H1 (cell line): ENCODE measurements around the gene CACNB2. TPM values are rescaled to one million over a fixed set of nuclear protein-coding genes. Genes with fewer than 3 reads are reported as not detected.

ENCODE experiments used
- CTCF ChIA-PET: fragments of 300-600 bp; sonication (Branson Sonifier 250); formaldehyde crosslinking; loops from one replicate; lab custom pipeline; 2021; ENCODE audit not compliant: partially characterized antibody; lab: Charles Lee
- POLR2A ChIA-PET: fragments of 300-600 bp; sonication (Branson Sonifier 250); formaldehyde crosslinking; loops from one replicate; lab custom pipeline; 2021; ENCODE audit warnings: inconsistent platforms; ENCODE audit not compliant: partially characterized antibody; lab: Charles Lee
- DNase-seq, 2 experiments: peaks; one replicate each; pipeline versions ENCODE4 v3.0.0 to v3.0.0-alpha.2; 2010 to 2022; ENCODE audit warnings: low spot score in 2 of 2, low read depth in 1 of 2, mixed read lengths in 1 of 2
- FAIRE-seq: peaks from 2 replicates; lab custom pipeline; 2011; peaks lifted over from hg19 to GRCh38; lab: Jason Lieb, UNC
- H2AFZ ChIP-seq: 2 replicates; pipeline ENCODE4 v1.8.1; 2012; ENCODE audit warnings: low read length, inconsistent platforms
- H2AK5ac ChIP-seq: 2 replicates; pipeline ENCODE4 v1.6.1; 2013; ENCODE audit warnings: low read depth, low read length
- H2BK120ac ChIP-seq: replicated peaks from 2 replicates; pipeline ENCODE3; 2013; ENCODE audit warnings: low read depth, low read length, inconsistent platforms
- H2BK12ac ChIP-seq: 2 replicates; pipeline ENCODE4 v1.6.1; 2013; ENCODE audit warnings: low read depth, low read length
- H2BK15ac ChIP-seq: 2 replicates; pipeline ENCODE4 v1.6.1; 2013; ENCODE audit warnings: low read length
- H2BK20ac ChIP-seq: 2 replicates; pipeline ENCODE4 v1.6.1; 2013; ENCODE audit warnings: low read length
- H2BK5ac ChIP-seq: 2 replicates; pipeline ENCODE4 v1.6.1; 2013; ENCODE audit warnings: low read depth, low read length
- H3K14ac ChIP-seq: 2 replicates; pipeline ENCODE4 v1.6.1; 2013; ENCODE audit warnings: inconsistent platforms; ENCODE audit not compliant: insufficient read length
- H3K18ac ChIP-seq: 2 replicates; pipeline ENCODE4 v1.6.1; 2013; ENCODE audit warnings: low read length; ENCODE audit errors: extremely low read depth
- H3K23ac ChIP-seq: 2 replicates; pipeline ENCODE4 v1.6.1; 2013; ENCODE audit warnings: inconsistent platforms; ENCODE audit not compliant: insufficient read length
- H3K23me2 ChIP-seq: 2 replicates; pipeline ENCODE4 v1.6.1; 2013; ENCODE audit warnings: low read depth, low read length
- H3K27ac ChIP-seq: 2 replicates; pipeline ENCODE4 v1.6.1; 2011; ENCODE audit warnings: low read depth, low read length, inconsistent platforms
- H3K27me3 ChIP-seq, 4 experiments: replicated peaks in 1 of 4; 1 replicate in 1 of 4; 2 replicates in 3 of 4; pipeline versions ENCODE4 v1.6.1 to v1.8.1; 2011 to 2013; ENCODE audit warnings: low read length in 3 of 4, mild to moderate bottlenecking in 3 of 4, inconsistent platforms in 2 of 4, mixed read lengths in 2 of 4, moderate library complexity in 1 of 4; ENCODE audit not compliant: control insufficient read depth in 3 of 4, insufficient read depth in 3 of 4; ENCODE audit errors: extremely low read depth in 1 of 4
- H3K36me3 ChIP-seq, 4 experiments: 2 replicates each; pipeline versions ENCODE4 v1.6.1 to v1.8.1; 2011 to 2013; ENCODE audit warnings: mild to moderate bottlenecking in 4 of 4, low read length in 3 of 4, moderate library complexity in 2 of 4, control low read depth in 1 of 4, inconsistent platforms in 1 of 4; ENCODE audit not compliant: insufficient read depth in 4 of 4, control insufficient read depth in 2 of 4
- H3K4ac ChIP-seq: replicated peaks from 2 replicates; pipeline ENCODE3; 2013; ENCODE audit warnings: low read length, low read depth, mixed read lengths, inconsistent platforms; ENCODE audit not compliant: insufficient read length
- H3K4me1 ChIP-seq, 4 experiments: replicated peaks in 1 of 4; 1 replicate in 1 of 4; 2 replicates in 3 of 4; pipeline versions ENCODE4 v1.6.1 to v1.8.1; 2011 to 2013; ENCODE audit warnings: low read length in 3 of 4, inconsistent platforms in 2 of 4, mixed read lengths in 1 of 4; ENCODE audit not compliant: insufficient read depth in 4 of 4, control insufficient read depth in 3 of 4
- H3K4me2 ChIP-seq, 2 experiments: 2 replicates each; pipeline versions ENCODE4 v1.6.1 to v1.8.1; 2011 to 2013; ENCODE audit warnings: low read depth in 2 of 2, low read length in 2 of 2, control low read depth in 1 of 2, inconsistent platforms in 1 of 2, mild to moderate bottlenecking in 1 of 2; ENCODE audit not compliant: insufficient read depth in 1 of 2
- H3K4me3 ChIP-seq, 4 experiments: fragments of 200-600, 300-600 bp in 1 of 4; sonication (generic), shearing (Covaris generic), sonication (Bioruptor Twin) in 1 of 4; 2 replicates each; pipeline versions ENCODE4 v1.5.1 to v1.8.1; 2011 to 2016; ENCODE audit warnings: low read length in 4 of 4, low read depth in 3 of 4, control low read depth in 2 of 4, inconsistent platforms in 2 of 4, mild to moderate bottlenecking in 2 of 4, mixed read lengths in 1 of 4, moderate library complexity in 1 of 4; ENCODE audit not compliant: insufficient read depth in 2 of 4; ENCODE audit errors: extremely low read depth in 1 of 4
- H3K56ac ChIP-seq: replicated peaks from 2 replicates; pipeline ENCODE3; 2013; ENCODE audit warnings: low read depth, mild to moderate bottlenecking, mixed read lengths, low read length, inconsistent platforms; ENCODE audit not compliant: insufficient read length
- H3K79me1 ChIP-seq: 2 replicates; pipeline ENCODE4 v1.6.1; 2013; ENCODE audit warnings: low read depth, low read length, control low read depth
- H3K79me2 ChIP-seq, 2 experiments: 2 replicates each; pipeline versions ENCODE4 v1.6.1 to v1.8.1; 2012 to 2013; ENCODE audit warnings: low read length in 2 of 2, mild to moderate bottlenecking in 2 of 2, inconsistent platforms in 1 of 2; ENCODE audit not compliant: insufficient read depth in 2 of 2, control insufficient read depth in 1 of 2
- H3K9ac ChIP-seq, 4 experiments: replicated peaks in 1 of 4; 1 replicate in 1 of 4; 2 replicates in 3 of 4; pipeline versions ENCODE4 v1.6.1 to v1.8.1; 2011 to 2013; ENCODE audit warnings: low read depth in 3 of 4, low read length in 3 of 4, control low read depth in 2 of 4, mild to moderate bottlenecking in 2 of 4, moderate library complexity in 2 of 4, inconsistent platforms in 1 of 4; ENCODE audit errors: extremely low read depth in 1 of 4
- H3K9me3 ChIP-seq, 2 experiments: 2 replicates each; pipeline versions ENCODE4 v1.6.1 to v1.8.1; 2012 to 2013; ENCODE audit warnings: mild to moderate bottlenecking in 2 of 2, moderate library complexity in 2 of 2, control low read depth in 1 of 2, inconsistent platforms in 1 of 2, low read depth in 1 of 2, low read length in 1 of 2, mixed read lengths in 1 of 2; ENCODE audit not compliant: insufficient read depth in 2 of 2
- H4K20me1 ChIP-seq, 2 experiments: replicated peaks in 1 of 2; 2 replicates each; pipeline versions ENCODE3 to v1.8.1; 2011 to 2013; ENCODE audit warnings: inconsistent platforms in 2 of 2, low read length in 2 of 2, mild to moderate bottlenecking in 1 of 2; ENCODE audit not compliant: insufficient read depth in 2 of 2, control insufficient read depth in 1 of 2
- H4K5ac ChIP-seq: 2 replicates; pipeline ENCODE4 v1.6.1; 2013; ENCODE audit warnings: low read length, low read depth, mixed read lengths, inconsistent platforms; ENCODE audit not compliant: insufficient read length
- H4K8ac ChIP-seq: 2 replicates; pipeline ENCODE4 v1.8.0; 2013; ENCODE audit warnings: mild to moderate bottlenecking, moderate library complexity, low read length, inconsistent platforms; ENCODE audit not compliant: insufficient read depth; ENCODE audit errors: extremely low read depth
- H4K91ac ChIP-seq: replicated peaks from 2 replicates; pipeline ENCODE3; 2013; ENCODE audit warnings: low read length, mixed read lengths, inconsistent platforms; ENCODE audit not compliant: insufficient read length
- ASH2L ChIP-seq: fragments of 200-600, 300-600 bp; sonication (generic); IDR thresholded peaks from one replicate; pipeline ENCODE4 v1.7.1; 2017; ENCODE audit warnings: low read length
- ATF2 ChIP-seq: IDR thresholded peaks from 2 replicates; pipeline ENCODE4 v1.6.1; 2012; ENCODE audit warnings: low read length, inconsistent platforms
- BACH1 ChIP-seq: IDR thresholded peaks from 2 replicates; pipeline ENCODE4 v1.6.1; 2012; ENCODE audit warnings: low read length, improper control_type of control experiment
- CBX8 ChIP-seq: fragments of 300-800, 300-1000 bp; sonication (generic); IDR thresholded peaks from 2 replicates; pipeline ENCODE4 v1.7.1; 2016; ENCODE audit warnings: low read depth, low read length, borderline replicate concordance
- CREB1 ChIP-seq: IDR thresholded peaks from 2 replicates; pipeline ENCODE4 v1.6.1; 2012; ENCODE audit warnings: inconsistent platforms
- CTBP2 ChIP-seq: IDR thresholded peaks from 2 replicates; pipeline ENCODE4 v1.7.0; 2011; ENCODE audit warnings: borderline replicate concordance, mild to moderate bottlenecking, moderate library complexity, mixed read lengths, low read length; ENCODE audit not compliant: insufficient read depth, insufficient read length
- EGR1 ChIP-seq: IDR thresholded peaks from 2 replicates; pipeline ENCODE4 v1.6.1; 2011; ENCODE audit warnings: low read depth, low read length, borderline replicate concordance
- RBBP5 ChIP-seq: IDR thresholded peaks from 2 replicates; pipeline ENCODE4 v1.7.1; 2012; ENCODE audit warnings: low read depth, mild to moderate bottlenecking, inconsistent platforms, low read length, moderate library complexity, borderline replicate concordance
- RFX5 ChIP-seq: IDR thresholded peaks from 2 replicates; pipeline ENCODE4 v1.6.1; 2011; ENCODE audit warnings: low read depth, low read length, improper control_type of control experiment, borderline replicate concordance
- SRF ChIP-seq: IDR thresholded peaks from 2 replicates; pipeline ENCODE4 v1.6.1; 2011; ENCODE audit warnings: mild to moderate bottlenecking, low read depth, low read length, moderate library complexity
- TAF7 ChIP-seq: optimal IDR thresholded peaks from 2 replicates; pipeline ENCODE3; 2011; ENCODE audit warnings: low read depth, mild to moderate bottlenecking, inconsistent platforms, low read length, moderate library complexity, borderline replicate concordance
- TBP ChIP-seq: IDR thresholded peaks from 2 replicates; pipeline ENCODE4 v1.6.1; 2011; ENCODE audit warnings: low read depth, low read length, improper control_type of control experiment
- TCF12 ChIP-seq: IDR thresholded peaks from 2 replicates; pipeline ENCODE4 v1.6.1; 2011; ENCODE audit warnings: low read depth, mild to moderate bottlenecking, low read length
- TEAD4 ChIP-seq: IDR thresholded peaks from 2 replicates; pipeline ENCODE4 v1.6.1; 2012; ENCODE audit warnings: low read depth, low read length, inconsistent platforms, mixed read lengths
- WGBS, 2 experiments: shearing (Covaris generic) in 1 of 2; methylation state at CpG; one replicate each; pipeline versions ENCODE4 v1.1.6 to v1.1.7; 2013 to 2015; ENCODE audit warnings: low lambda C conversion rate in 2 of 2, mixed read lengths in 2 of 2, inconsistent platforms in 1 of 2, low coverage in 1 of 2, missing lambda C conversion rate in 1 of 2; ENCODE audit not compliant: insufficient replicate concordance in 2 of 2, insufficient coverage in 1 of 2, insufficient read length in 1 of 2; ENCODE audit errors: extremely low coverage in 1 of 2, missing lambda C conversion rate in 1 of 2; 5-methylcytosine and 5-hydroxymethylcytosine counted together
- polyA plus RNA-seq, 7 experiments: library from polyadenylated mRNA; depleted of rRNA in 3 of 7; stranded (reverse) in 5 of 7; unstranded in 2 of 7; fragments of >200 nt in 5 of 7; fragments of 200-250 nt in 2 of 7; gene quantifications; 1 replicate in 5 of 7; 2 replicates in 1 of 7; 4 replicates in 1 of 7; pipeline versions ENCODE4 v1.2.1 to v1.2.3, GENCODE V29; 2011 to 2013; ENCODE audit warnings: missing spikeins in 2 of 7, mixed read lengths in 2 of 7
- total RNA-seq: library from RNA; stranded (reverse); fragmentation: NEBNext Ultra II Directional; extraction: Animal tissue kit (Norgen Biotek cat#: 25700); gene quantifications from 2 replicates; pipeline ENCODE4 v1.2.1, GENCODE V29; 2021

CACNB2 gene
- total and polyA plus RNA-seq, 2 of the 8 experiments (the other 6 are each of a cell fraction or from before 2014, with no cell fraction given), result 2.4 to 3.2 TPM

GRCh38 chr10:18400906-18401245, 260.7 kb downstream of the CACNB2 start:
- POLR2A ChIA-PET, result no interaction called here
- no peak overlapping the region for H2AFZ ChIP-seq
- no peaks in the 10 kb centered on the region for H3K36me3 ChIP-seq
- H3K79me2 ChIP-seq, result no peaks in the 10 kb centered on the region
- no peak overlapping the region for H2BK20ac ChIP-seq
- no peaks in the 10 kb centered on the region for H3K27me3 ChIP-seq
- DNase-seq (peak in 1 of 2 experiments; percentile 61), FAIRE-seq (no peak)
- no peaks in the 10 kb centered on the region for H3K4me1 ChIP-seq
- H3K4me2 ChIP-seq, result peak overlapping the region; percentile 63 to 67
- 0 out of 2 replicates have a peak, but pooled peaks cover 2% of the 10 kb centered on the region for H3K23me2 ChIP-seq
- H2BK5ac ChIP-seq, result no peak overlapping the region
- H3K14ac ChIP-seq, result no peak overlapping the region
- H4K5ac ChIP-seq, result no peak overlapping the region
- WGBS, 2 experiments, result 16% methylated on average over 11 of the region's 11 CpGs; no CpG with 5 or more reads in 1 of the 2 experiments
- no peak overlapping the region for H4K8ac ChIP-seq
- H2BK15ac ChIP-seq, result no peak overlapping the region
- no peaks in the 10 kb centered on the region for H3K79me1 ChIP-seq
- no peak overlapping the region for H3K18ac ChIP-seq
- CTCF ChIA-PET, result interaction anchor here (0.6 to 1.5 kb wide), 7 partner anchors 9 to 598 kb away, joined by 3 to 6 read pairs (median 3); no protein-coding TSS in a partner anchor
- H3K4ac ChIP-seq, result no peak overlapping the region
- no peak overlapping the region for H3K56ac ChIP-seq
- no peak overlapping the region for H3K23ac ChIP-seq
- H3K9me3 ChIP-seq, result no peaks in the 10 kb centered on the region
- no peak overlapping the region for H3K27ac ChIP-seq
- no peak overlapping the region for H4K91ac ChIP-seq
- H2AK5ac ChIP-seq, result no peak overlapping the region
- H4K20me1 ChIP-seq, result no peaks in the 10 kb centered on the region
- peak overlapping the region; percentile 40 to 64 (median 52) for H3K4me3 ChIP-seq
- no peak overlapping the region for H2BK120ac ChIP-seq
- no peak overlapping the region for H3K9ac ChIP-seq
- no peak overlapping the region for H2BK12ac ChIP-seq
- TF ChIP-seq TEAD4 (no peak), ASH2L (peak; percentile 7), CTBP2 (no peak), CBX8 (no peak), SRF (no peak), BACH1 (no peak), CREB1 (no peak), TCF12 (no peak), RFX5 (no peak), TAF7 (no peak), RBBP5 (no peak; the same call in 1 of the 2 replicates), TBP (peak; percentile 34; the same call in 1 of the 2 replicates), ATF2 (no peak), EGR1 (no peak)
